ENCODE results near the gene GAD1. TPM values are rescaled to one million over a fixed set of nuclear protein-coding genes. Genes with fewer than 3 reads are reported as not detected.

Gene GAD1
- polyA plus RNA-seq, 1 of the 3 experiments (the other 2 are of a cell fraction): 0.20 TPM

- TF ChIP-seq RXRA (IDR thresholded peaks at IDR 0.05; ENCODE audit: borderline replicate concordance, low read depth) (no peak), FOSL2 (IDR thresholded peaks at IDR 0.05; ENCODE audit: borderline replicate concordance, low read depth) (no peak)
- TF ChIP-seq, protein P1, sequence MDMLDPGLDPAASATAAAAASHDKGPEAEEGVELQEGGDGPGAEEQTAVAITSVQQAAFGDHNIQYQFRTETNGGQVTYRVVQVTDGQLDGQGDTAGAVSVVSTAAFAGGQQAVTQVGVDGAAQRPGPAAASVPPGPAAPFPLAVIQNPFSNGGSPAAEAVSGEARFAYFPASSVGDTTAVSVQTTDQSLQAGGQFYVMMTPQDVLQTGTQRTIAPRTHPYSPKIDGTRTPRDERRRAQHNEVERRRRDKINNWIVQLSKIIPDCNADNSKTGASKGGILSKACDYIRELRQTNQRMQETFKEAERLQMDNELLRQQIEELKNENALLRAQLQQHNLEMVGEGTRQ (IDR thresholded peaks at IDR 0.05; ENCODE audit: borderline replicate concordance, low read depth, low read length): no peak
- H4K20me1 ChIP-seq (ENCODE audit: insufficient read depth): no peaks in the 10 kb centered on the region
Measured at GRCh38 chr2:170827841-170828532, 11.3 kb downstream of the GAD1 start.

GRCh38 chr2:170828533-170828916 is 11.8 kb downstream of the GAD1 start:
- 18% methylated on average over 5 of the region's 5 CpGs for WGBS (ENCODE audit: low lambda C conversion rate)
- H3K9me3 ChIP-seq: no peaks in the 10 kb centered on the region
- H3K79me2 ChIP-seq (ENCODE audit: insufficient read depth): no peaks in the 10 kb centered on the region
- ChIA-PET POLR2A (no interaction called here), CTCF (no interaction called here)
- no peaks in the 10 kb centered on the region for H3K36me3 ChIP-seq (replicated peaks in 1 of 2; ENCODE audit: control insufficient read depth in 1 of 2, insufficient read depth in 2 of 2, low read length in 1 of 2)
- DNase-seq: no peak
- no peak overlapping the region for H3K4me2 ChIP-seq
- H3K27me3 ChIP-seq (ENCODE audit: insufficient read depth): peaks cover 32% of the 10 kb centered on the region; the same call in 1 of the 2 replicates
- H3K4me1 ChIP-seq (ENCODE audit: control insufficient read depth in 1 of 2, insufficient read depth in 2 of 2, low read depth in 1 of 2, low read length in 1 of 2): peaks cover 0 to 4% of the 10 kb centered on the region in 2 experiments; a peak in 1 of 4 replicates
- H3F3A ChIP-seq (replicated peaks; ENCODE audit: insufficient read depth): no peaks in the 10 kb centered on the region
- no peaks in the 10 kb centered on the region for H4K20me1 ChIP-seq (ENCODE audit: insufficient read depth)
- H3K27ac ChIP-seq (ENCODE audit: low read depth in 2 of 2, low read length in 1 of 2): no peak overlapping the region
- H3K9me2 ChIP-seq: no peaks in the 10 kb centered on the region
- H3K9ac ChIP-seq: no peak overlapping the region
- H2AFZ ChIP-seq (ENCODE audit: low read depth): no peak overlapping the region
- no peak overlapping the region for H3K4me3 ChIP-seq (ENCODE audit: low read depth in 2 of 2, low read length in 1 of 2)
- TF ChIP-seq MAX (IDR thresholded peaks at IDR 0.05; ENCODE audit: low read depth): no peak
- no peak for TF ChIP-seq USF1 (IDR thresholded peaks at IDR 0.05; ENCODE audit: borderline replicate concordance, low read depth)
- TF ChIP-seq RFX5 (IDR thresholded peaks at IDR 0.05; ENCODE audit: low read length): no peak
- TF ChIP-seq TCF12 (IDR thresholded peaks at IDR 0.05): no peak
- TF ChIP-seq FOXM1 (IDR thresholded peaks at IDR 0.05; ENCODE audit: low read depth): no peak
- TF ChIP-seq YY1 (IDR thresholded peaks at IDR 0.05; ENCODE audit: low read depth): no peak
- no peak for TF ChIP-seq RAD21 (IDR thresholded peaks at IDR 0.05; ENCODE audit: low read length)
- TF ChIP-seq, protein P2, sequence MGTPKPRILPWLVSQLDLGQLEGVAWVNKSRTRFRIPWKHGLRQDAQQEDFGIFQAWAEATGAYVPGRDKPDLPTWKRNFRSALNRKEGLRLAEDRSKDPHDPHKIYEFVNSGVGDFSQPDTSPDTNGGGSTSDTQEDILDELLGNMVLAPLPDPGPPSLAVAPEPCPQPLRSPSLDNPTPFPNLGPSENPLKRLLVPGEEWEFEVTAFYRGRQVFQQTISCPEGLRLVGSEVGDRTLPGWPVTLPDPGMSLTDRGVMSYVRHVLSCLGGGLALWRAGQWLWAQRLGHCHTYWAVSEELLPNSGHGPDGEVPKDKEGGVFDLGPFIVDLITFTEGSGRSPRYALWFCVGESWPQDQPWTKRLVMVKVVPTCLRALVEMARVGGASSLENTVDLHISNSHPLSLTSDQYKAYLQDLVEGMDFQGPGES (IDR thresholded peaks at IDR 0.05; ENCODE audit: low read depth, low read length): no peak
- no peak for TF ChIP-seq ELF1 (IDR thresholded peaks at IDR 0.05)
- TF ChIP-seq RCOR1 (IDR thresholded peaks at IDR 0.05; ENCODE audit: low read length): no peak
- no peak for TF ChIP-seq RXRA (IDR thresholded peaks at IDR 0.05; ENCODE audit: borderline replicate concordance, low read depth)
- no peak for TF ChIP-seq EP300 (IDR thresholded peaks at IDR 0.05; ENCODE audit: borderline replicate concordance in 1 of 2, low read depth in 1 of 2, low read length in 1 of 2)
- TF ChIP-seq, protein P3, sequence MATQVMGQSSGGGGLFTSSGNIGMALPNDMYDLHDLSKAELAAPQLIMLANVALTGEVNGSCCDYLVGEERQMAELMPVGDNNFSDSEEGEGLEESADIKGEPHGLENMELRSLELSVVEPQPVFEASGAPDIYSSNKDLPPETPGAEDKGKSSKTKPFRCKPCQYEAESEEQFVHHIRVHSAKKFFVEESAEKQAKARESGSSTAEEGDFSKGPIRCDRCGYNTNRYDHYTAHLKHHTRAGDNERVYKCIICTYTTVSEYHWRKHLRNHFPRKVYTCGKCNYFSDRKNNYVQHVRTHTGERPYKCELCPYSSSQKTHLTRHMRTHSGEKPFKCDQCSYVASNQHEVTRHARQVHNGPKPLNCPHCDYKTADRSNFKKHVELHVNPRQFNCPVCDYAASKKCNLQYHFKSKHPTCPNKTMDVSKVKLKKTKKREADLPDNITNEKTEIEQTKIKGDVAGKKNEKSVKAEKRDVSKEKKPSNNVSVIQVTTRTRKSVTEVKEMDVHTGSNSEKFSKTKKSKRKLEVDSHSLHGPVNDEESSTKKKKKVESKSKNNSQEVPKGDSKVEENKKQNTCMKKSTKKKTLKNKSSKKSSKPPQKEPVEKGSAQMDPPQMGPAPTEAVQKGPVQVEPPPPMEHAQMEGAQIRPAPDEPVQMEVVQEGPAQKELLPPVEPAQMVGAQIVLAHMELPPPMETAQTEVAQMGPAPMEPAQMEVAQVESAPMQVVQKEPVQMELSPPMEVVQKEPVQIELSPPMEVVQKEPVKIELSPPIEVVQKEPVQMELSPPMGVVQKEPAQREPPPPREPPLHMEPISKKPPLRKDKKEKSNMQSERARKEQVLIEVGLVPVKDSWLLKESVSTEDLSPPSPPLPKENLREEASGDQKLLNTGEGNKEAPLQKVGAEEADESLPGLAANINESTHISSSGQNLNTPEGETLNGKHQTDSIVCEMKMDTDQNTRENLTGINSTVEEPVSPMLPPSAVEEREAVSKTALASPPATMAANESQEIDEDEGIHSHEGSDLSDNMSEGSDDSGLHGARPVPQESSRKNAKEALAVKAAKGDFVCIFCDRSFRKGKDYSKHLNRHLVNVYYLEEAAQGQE (IDR thresholded peaks at IDR 0.05; ENCODE audit: low read depth, low read length): no peak
- TF ChIP-seq FOSL2 (IDR thresholded peaks at IDR 0.05; ENCODE audit: borderline replicate concordance, low read depth): no peak
- TF ChIP-seq TEAD4 (IDR thresholded peaks at IDR 0.05; ENCODE audit: borderline replicate concordance, insufficient read depth): no peak
- TF ChIP-seq SMC3 (IDR thresholded peaks at IDR 0.05; ENCODE audit: low read depth, low read length): no peak
- no peak for TF ChIP-seq GABPA (IDR thresholded peaks at IDR 0.05; ENCODE audit: low read depth)
- no peak for TF ChIP-seq SIN3A (IDR thresholded peaks at IDR 0.05; ENCODE audit: borderline replicate concordance, low read depth, low read length)
- no peak for TF ChIP-seq EZH2phosphoT487 (IDR thresholded peaks at IDR 0.05; ENCODE audit: borderline replicate concordance, low read depth)

More at GRCh38 chr2:170827841-170828532, 11.3 kb downstream of the GAD1 start:
- H3K4me1 ChIP-seq (ENCODE audit: control insufficient read depth in 1 of 2, insufficient read depth in 2 of 2, low read depth in 1 of 2, low read length in 1 of 2): peaks cover 0 to 8% of the 10 kb centered on the region in 2 experiments; a peak in 1 of 4 replicates
- ChIA-PET POLR2A (no interaction called here), CTCF (interaction anchor here (1.6 to 8.0 kb wide), 2 partner anchors 14 to 20 kb away, joined by 3 to 67 read pairs; partner anchors contain the start of gene GAD1)
- no peak overlapping the region for H3K9ac ChIP-seq
- DNase-seq: no peak
- H3K9me3 ChIP-seq: no peaks in the 10 kb centered on the region
- H3K36me3 ChIP-seq (replicated peaks in 1 of 2; ENCODE audit: control insufficient read depth in 1 of 2, insufficient read depth in 2 of 2, low read length in 1 of 2): no peaks in the 10 kb centered on the region
- H3K27me3 ChIP-seq (ENCODE audit: insufficient read depth): peaks cover 37% of the 10 kb centered on the region
- H3K9me2 ChIP-seq: no peaks in the 10 kb centered on the region
- no peaks in the 10 kb centered on the region for H3F3A ChIP-seq (replicated peaks; ENCODE audit: insufficient read depth)
- no peak overlapping the region for H3K4me2 ChIP-seq
- no peak overlapping the region for H3K27ac ChIP-seq (ENCODE audit: low read depth in 2 of 2, low read length in 1 of 2)
- no peak overlapping the region for H2AFZ ChIP-seq (ENCODE audit: low read depth)
- WGBS (ENCODE audit: low lambda C conversion rate): 26% methylated on average over 6 of the region's 6 CpGs
- no peaks in the 10 kb centered on the region for H3K79me2 ChIP-seq (ENCODE audit: insufficient read depth)
- H3K4me3 ChIP-seq (ENCODE audit: low read depth in 2 of 2, low read length in 1 of 2): no peak overlapping the region

All from SK-N-SH (cell line).